ENCODE data around the gene FBXO39.
"Not testable (repeated sequence)": the region's sequence is repeated elsewhere in the genome, so short reads cannot be mapped to it uniquely, and the experiment has no call there.

GRCh38 chr17:6774906-6775305 lies 1.1 kb upstream of the FBXO39 start:
- not testable (repeated sequence) for TF ChIP-seq REST (IDR thresholded peaks at IDR 0.05; ENCODE audit: borderline replicate concordance); CTCF (IDR thresholded peaks at IDR 0.05; ENCODE audit: poor library complexity, severe bottlenecking); POLR2AphosphoS5 (IDR thresholded peaks at IDR 0.05); RAD21 (conservative IDR thresholded peaks at IDR 0.05); TAF1 (IDR thresholded peaks at IDR 0.05; ENCODE audit: low read depth); EZH2 (IDR thresholded peaks at IDR 0.05; ENCODE audit: borderline replicate concordance, insufficient read depth, low read length, poor library complexity, severe bottlenecking); EP300 (conservative IDR thresholded peaks at IDR 0.05; ENCODE audit: poor library complexity, severe bottlenecking)

Measured in neural cell (in vitro differentiated cells).